GM13976 (cell line): ENCODE measurements around the gene HCRT.

Experiments
- DNase-seq: peaks from one replicate; pipeline ENCODE4 v3.0.0; 2012; ENCODE audit warnings: low spot score
- in situ Hi-C: fragments of 300-500 bp; cut with MboI; formaldehyde crosslinking; loops from one replicate; pipeline ENCODE4 v1.12.0; 2022; ENCODE audit warnings: low sequenced_read_pairs, mixed read lengths, inconsistent platforms; ENCODE audit not compliant: unreplicated experiment
- TF ChIP-seq, protein P1 (sequence below): IDR thresholded peaks from 2 replicates; pipeline ENCODE4 v1.5.1; 2012; ENCODE audit warnings: borderline replicate concordance, mild to moderate bottlenecking; ENCODE audit not compliant: insufficient read depth; ENCODE audit errors: extremely low read depth, missing control alignments, control extremely low read depth

Gene HCRT

DNA sequence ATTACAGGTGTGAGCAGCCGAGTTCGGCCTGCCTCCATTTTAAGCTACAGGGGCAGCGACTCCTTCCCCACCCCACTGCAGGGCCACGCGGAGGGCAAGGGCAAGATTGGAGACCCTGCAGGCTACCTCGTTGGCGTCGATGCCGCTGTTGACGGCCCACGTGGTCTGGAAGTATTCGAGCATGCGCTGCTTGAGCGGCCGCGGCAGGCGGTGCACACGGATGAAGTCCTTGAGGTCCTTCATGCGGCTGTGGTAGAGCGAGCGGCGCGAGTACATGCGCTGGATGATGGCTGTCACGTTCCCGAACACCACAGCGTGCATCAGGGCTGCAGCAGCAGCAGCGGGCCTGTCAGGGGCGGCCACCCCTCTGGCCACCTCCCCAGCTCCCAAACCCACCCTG lies 15.9 kb downstream of the HCRT start:
- TF ChIP-seq, protein P1, sequence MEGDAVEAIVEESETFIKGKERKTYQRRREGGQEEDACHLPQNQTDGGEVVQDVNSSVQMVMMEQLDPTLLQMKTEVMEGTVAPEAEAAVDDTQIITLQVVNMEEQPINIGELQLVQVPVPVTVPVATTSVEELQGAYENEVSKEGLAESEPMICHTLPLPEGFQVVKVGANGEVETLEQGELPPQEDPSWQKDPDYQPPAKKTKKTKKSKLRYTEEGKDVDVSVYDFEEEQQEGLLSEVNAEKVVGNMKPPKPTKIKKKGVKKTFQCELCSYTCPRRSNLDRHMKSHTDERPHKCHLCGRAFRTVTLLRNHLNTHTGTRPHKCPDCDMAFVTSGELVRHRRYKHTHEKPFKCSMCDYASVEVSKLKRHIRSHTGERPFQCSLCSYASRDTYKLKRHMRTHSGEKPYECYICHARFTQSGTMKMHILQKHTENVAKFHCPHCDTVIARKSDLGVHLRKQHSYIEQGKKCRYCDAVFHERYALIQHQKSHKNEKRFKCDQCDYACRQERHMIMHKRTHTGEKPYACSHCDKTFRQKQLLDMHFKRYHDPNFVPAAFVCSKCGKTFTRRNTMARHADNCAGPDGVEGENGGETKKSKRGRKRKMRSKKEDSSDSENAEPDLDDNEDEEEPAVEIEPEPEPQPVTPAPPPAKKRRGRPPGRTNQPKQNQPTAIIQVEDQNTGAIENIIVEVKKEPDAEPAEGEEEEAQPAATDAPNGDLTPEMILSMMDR: no peak
- no peak for DNase-seq
- in situ Hi-C loops: no loop called here

- DNase-seq: no peak
- TF ChIP-seq, protein P1: no peak
- in situ Hi-C loops: no loop called here
These were observed 17.4 kb downstream of the HCRT start for GRCh38 chr17:42167807-42168206.

GRCh38 chr17:42166196-42166763 lies 19.0 kb downstream of the HCRT start:
- TF ChIP-seq, protein P1: no peak
- DNase-seq: no peak
- in situ Hi-C loops: no loop called here

GRCh38 chr17:42165751-42166150 lies 19.5 kb downstream of the HCRT start:
- TF ChIP-seq, protein P1: no peak
- DNase-seq: no peak
- in situ Hi-C loops: no loop called here

DNA sequence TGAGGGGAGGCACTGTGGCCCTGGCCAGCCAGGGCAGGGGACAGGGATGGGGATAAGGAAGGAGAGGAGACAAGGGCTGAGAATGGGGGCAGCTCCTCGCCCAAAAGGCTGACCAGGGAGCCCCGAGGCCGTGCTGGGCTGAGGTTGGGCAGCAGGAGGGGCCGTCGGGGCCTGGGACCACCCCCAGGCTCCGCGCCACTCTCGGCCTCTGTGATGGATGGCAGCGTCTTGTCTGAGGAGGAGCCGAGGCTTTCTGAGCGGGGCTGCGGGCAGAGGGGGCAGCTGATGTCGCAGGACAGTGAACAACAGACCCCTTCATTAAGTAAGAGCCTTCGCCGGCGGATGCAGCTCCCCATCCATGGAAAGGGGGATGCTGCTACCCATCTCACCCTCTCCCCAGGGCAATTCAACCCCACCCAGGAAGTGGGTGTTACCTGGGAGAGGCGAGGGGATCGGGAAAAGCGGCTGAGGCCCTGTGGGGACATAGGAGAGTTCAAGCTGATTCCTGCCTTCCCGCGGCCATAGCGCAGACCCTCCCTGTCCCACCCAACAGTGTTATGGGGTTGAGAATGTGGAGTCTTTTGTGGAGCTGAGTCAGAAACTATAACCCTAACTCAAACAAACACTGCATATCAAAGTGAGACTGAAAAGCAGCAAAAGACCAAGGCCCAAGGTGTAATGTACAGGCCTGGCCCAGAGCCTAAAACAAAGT lies 21.4 kb downstream of the HCRT start:
- no peak for DNase-seq
- in situ Hi-C loops: no loop called here
- TF ChIP-seq, protein P1: no peak

- TF ChIP-seq, protein P1: peak; percentile 45
- peak; percentile 70 for DNase-seq
- in situ Hi-C loops: no loop called here
These were observed 22.1 kb downstream of the HCRT start for GRCh38 chr17:42163113-42163512.
